Effector memory CD8-positive, alpha-beta T cell (primary cell): ENCODE measurements around the gene NAA20.
A peak's percentile ranks its signal among the peaks of the same experiment; 100 is the strongest.

ENCODE experiments used
- ATAC-seq: fragments of 150-1000 bp; cut with Tn5 transposase; replicated peaks from 2 replicates; pipeline ENCODE4 v1.10.0; 2021; ENCODE audit warnings: mild to moderate bottlenecking, moderate library complexity
- DNase-seq, 3 experiments: peaks; one replicate each; pipeline ENCODE4 v3.0.0; 2021
- H3K27ac Mint-ChIP-seq, 2 donors: one replicate each; pipeline ENCODE4 v1.8.0; 2022; ENCODE audit warnings: mild to moderate bottlenecking in 2 of 2, mixed read lengths in 2 of 2, moderate library complexity in 2 of 2
- H3K27me3 Mint-ChIP-seq, 2 donors: one replicate each; pipeline ENCODE4 v1.8.0; 2022; ENCODE audit warnings: mixed read lengths in 2 of 2
- H3K36me3 Mint-ChIP-seq: one replicate; pipeline ENCODE4 v1.8.0; 2022; ENCODE audit warnings: mild to moderate bottlenecking, moderate library complexity, mixed read lengths; ENCODE audit not compliant: insufficient read depth
- H3K4me1 Mint-ChIP-seq, 2 donors: one replicate each; pipeline ENCODE4 v1.8.0; 2022; ENCODE audit warnings: low read depth in 2 of 2, mixed read lengths in 2 of 2
- H3K4me3 Mint-ChIP-seq, 2 donors: one replicate each; pipeline ENCODE4 v1.8.0; 2022; ENCODE audit warnings: mild to moderate bottlenecking in 2 of 2, mixed read lengths in 2 of 2, moderate library complexity in 2 of 2
- H3K9me3 Mint-ChIP-seq, 2 donors: one replicate each; pipeline ENCODE4 v1.8.0; 2022; ENCODE audit warnings: mixed read lengths in 2 of 2
- total RNA-seq, 9 experiments: gene quantifications; one replicate each; lab custom pipeline; 2026; lab: John Stamatoyannopoulos, UW

The NAA20 gene, protein sequence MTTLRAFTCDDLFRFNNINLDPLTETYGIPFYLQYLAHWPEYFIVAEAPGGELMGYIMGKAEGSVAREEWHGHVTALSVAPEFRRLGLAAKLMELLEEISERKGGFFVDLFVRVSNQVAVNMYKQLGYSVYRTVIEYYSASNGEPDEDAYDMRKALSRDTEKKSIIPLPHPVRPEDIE
- 11.3 to 79.9 (median 38.7) reads per million in 9 experiments for total RNA-seq

DNA sequence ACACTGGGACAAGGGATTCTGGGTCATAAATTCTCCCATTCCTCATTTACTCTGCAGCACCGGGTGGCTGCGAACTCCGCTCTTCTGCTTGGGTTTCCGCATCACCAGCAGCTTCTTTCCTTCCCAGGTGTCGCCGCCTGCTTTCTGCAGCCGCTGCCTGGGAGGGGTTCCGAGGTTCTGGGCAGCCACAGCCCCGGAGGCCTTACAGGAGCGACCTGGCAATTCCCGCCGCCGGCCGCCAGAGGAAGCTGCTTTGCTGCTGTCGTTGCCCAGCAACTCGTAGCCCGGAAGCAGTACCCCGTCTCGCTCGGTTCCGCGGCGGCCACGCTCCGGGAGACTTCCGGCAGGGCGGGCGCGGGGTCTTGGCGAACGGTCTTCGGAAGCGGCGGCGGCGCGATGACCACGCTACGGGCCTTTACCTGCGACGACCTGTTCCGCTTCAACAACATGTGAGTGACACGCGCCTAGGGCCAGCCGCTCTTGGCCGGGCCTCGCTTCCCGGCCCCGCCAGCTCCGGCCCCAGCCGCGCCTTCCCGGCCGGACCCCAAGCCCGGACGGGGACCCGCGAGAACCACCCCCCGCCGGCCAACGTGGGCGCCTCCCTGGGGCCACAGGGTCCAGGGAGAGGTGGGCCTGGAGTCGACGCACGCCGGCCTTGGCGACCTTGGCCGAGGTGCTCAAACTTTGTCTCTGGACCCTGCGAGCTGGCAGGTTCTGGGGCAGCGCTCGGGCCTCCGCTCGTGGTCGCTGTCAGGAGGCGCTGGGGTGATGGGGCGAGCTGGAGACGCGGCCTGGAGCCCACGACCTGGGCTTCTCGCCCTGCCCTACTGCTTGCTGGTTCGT is at the start of gene NAA20:
Gene NAA20, plus strand, starts transcription at position 362 of the 843 bp plus-strand sequence. Its CDS starts 35 bp downstream, at position 397.
- H3K27me3 Mint-ChIP-seq: no peaks in the 10 kb centered on the region
- peaks cover 36 to 44% of the 10 kb centered on the region in 2 donors for H3K4me1 Mint-ChIP-seq
- peak within 1 kb of the TSS; percentile 96 for H3K27ac Mint-ChIP-seq
- H3K36me3 Mint-ChIP-seq: peaks cover 15% of the 10 kb centered on the region
- peak within 1 kb of the TSS; percentile 92 to 93 for H3K4me3 Mint-ChIP-seq
- ATAC-seq: peak; percentile 97
- peak; percentile 87 for DNase-seq
- H3K9me3 Mint-ChIP-seq: no peaks in the 10 kb centered on the region

DNA sequence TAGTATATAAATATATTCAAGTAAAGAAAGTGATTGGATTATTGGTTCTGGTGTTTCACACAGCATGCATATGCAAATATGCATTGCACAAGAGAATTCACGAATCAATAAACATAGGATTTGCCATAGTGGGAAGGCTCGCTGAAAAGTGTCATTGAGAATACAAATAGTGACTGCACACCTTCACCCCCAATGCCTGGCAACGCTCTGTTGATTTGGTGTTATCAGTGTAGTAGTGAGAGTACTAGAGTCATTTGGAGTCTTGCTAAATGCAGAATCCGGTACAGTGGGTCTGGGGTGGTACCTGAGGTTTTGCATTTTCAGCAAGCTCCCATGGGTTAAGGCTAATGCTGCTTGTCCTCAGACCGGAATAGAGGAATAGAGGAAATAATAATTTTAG is 49.7 kb upstream of the NAA20 start:
- H3K4me3 Mint-ChIP-seq: no peak overlapping the region
- H3K36me3 Mint-ChIP-seq: no peaks in the 10 kb centered on the region
- peaks cover 9% of the 10 kb centered on the region in 2 donors for H3K4me1 Mint-ChIP-seq
- ATAC-seq: no peak
- peaks cover 13 to 14% of the 10 kb centered on the region in 2 donors for H3K27me3 Mint-ChIP-seq
- DNase-seq: no peak
- no peaks in the 10 kb centered on the region for H3K9me3 Mint-ChIP-seq
- H3K27ac Mint-ChIP-seq: no peak overlapping the region

DNA sequence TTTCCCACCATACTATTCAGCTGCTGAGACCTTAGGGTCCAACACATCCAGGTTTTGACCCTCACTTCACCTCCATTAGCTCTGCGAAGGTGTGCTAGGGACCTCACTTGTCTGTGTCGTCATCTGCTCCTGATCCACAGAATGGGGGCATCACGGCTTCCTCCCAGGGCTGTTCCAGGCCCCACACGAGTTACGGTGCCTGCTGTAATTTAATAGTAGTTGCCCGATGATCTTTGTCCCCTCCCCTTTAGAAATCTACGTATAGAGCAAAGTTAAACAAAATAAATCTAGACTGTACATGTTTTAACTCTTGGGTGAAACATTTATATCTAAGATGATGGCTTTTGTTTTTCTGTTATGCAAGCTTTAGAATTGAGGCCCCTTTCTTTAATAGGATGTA is 49.1 kb upstream of the NAA20 start:
- ATAC-seq (no peak), DNase-seq (no peak)
- H3K27ac Mint-ChIP-seq: no peak overlapping the region
- H3K27me3 Mint-ChIP-seq: peaks cover 11 to 13% of the 10 kb centered on the region in 2 donors
- no peak overlapping the region for H3K4me3 Mint-ChIP-seq
- H3K36me3 Mint-ChIP-seq: no peaks in the 10 kb centered on the region
- peaks cover 9% of the 10 kb centered on the region in 2 donors for H3K4me1 Mint-ChIP-seq
- H3K9me3 Mint-ChIP-seq: no peaks in the 10 kb centered on the region

DNA sequence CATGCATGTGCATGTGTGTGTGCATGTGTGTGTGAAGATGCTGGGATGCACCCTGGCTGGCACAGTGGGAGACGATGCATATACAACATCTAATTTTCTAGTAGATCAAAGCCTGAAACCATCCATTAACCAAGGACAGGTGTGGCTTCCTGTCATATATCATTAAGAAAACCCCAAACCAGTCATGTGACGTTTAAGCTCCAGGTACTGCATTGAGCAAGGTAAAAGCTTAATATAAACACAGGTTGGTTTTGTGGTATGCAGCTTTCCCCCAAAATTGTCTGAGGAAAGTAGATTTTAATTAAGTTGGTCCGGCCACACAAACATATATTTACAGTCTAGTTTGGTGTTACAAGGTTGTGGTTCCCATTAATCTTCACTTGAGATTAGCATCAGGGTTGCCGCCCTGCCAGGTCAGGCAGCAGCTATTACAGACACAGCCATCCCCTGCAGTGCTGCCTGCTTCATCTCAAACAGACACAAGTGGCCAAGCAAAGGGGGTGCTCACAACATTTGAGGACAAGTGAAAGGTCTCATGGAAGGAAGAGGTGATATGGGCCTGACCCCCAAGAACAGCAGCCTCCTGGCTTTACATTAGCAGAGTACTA is 48.6 kb upstream of the NAA20 start:
- no peaks in the 10 kb centered on the region for H3K9me3 Mint-ChIP-seq
- H3K4me3 Mint-ChIP-seq: no peak overlapping the region
- peaks cover 9% of the 10 kb centered on the region in 2 donors for H3K4me1 Mint-ChIP-seq
- DNase-seq: no peak
- peaks cover 11 to 13% of the 10 kb centered on the region in 2 donors for H3K27me3 Mint-ChIP-seq
- H3K36me3 Mint-ChIP-seq: no peaks in the 10 kb centered on the region
- H3K27ac Mint-ChIP-seq: peak overlapping the region in 1 of 2 donors; percentile 15
- ATAC-seq: peak; percentile 51

DNA sequence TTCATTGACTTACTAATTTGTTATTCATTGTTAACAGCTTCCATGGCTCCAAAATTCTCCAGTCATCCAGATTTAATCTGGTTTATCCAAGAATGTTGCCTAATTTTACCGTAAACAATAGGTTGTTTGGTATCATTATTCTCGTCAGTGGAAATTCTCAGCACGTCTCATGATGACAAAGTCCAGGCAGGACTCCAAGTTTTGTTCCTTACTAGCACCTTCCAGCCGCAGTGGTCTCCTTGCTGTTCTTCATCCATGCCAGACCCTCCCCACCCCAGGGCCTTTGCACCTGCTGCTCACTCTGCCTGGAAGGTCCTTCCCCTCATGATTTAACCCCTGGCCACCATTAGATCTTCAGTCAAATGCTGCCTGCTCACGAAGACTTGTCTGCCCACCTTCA is 48.1 kb upstream of the NAA20 start:
- Mint-ChIP-seq H3K36me3 (no peaks in the 10 kb centered on the region), H3K4me3 (no peak overlapping the region), H3K27me3 (peaks cover 11 to 13% of the 10 kb centered on the region in 2 donors), H3K27ac (peak overlapping the region in 1 of 2 donors; percentile 15), H3K9me3 (no peaks in the 10 kb centered on the region), H3K4me1 (peaks cover 9% of the 10 kb centered on the region in 2 donors)
- ATAC-seq (no peak), DNase-seq (no peak)

DNA sequence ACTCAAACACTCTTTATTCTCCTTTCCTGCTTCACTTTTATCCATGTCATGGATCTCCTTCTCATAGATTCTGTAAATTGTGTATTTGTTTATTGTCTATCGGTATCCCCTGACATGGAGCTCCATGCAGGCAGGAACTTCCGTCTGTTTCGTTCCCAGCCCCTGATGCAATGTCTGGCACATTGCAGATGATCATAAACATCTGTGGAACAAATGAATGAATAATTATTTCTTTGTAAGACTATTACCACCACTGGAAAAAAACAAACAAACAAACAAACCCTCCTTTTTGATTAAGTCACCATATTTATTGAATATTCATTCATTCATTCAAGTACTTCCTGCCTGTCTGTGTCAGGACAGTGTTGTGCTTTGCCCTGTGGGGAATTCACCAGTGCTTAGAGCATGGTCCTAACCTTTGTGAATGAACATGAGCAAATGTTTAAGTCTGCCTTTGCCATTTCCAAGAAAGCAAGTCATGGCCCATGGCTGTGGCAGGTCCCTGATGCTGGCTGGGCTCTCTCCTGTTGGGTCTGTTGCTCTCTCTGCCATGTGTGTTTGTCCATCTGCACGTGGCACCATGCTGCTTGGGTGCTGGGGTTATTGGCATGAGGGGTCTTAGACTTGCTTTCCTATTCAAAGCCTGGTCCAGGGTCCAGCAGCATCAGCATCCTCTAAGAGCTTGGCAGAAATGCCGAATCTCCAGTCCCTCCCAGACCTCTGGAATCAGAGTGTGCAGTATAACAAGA is 47.5 kb upstream of the NAA20 start:
- DNase-seq (no peak), ATAC-seq (no peak)
- H3K27ac Mint-ChIP-seq: no peak overlapping the region
- H3K36me3 Mint-ChIP-seq: no peaks in the 10 kb centered on the region
- H3K4me1 Mint-ChIP-seq: peaks cover 9% of the 10 kb centered on the region in 2 donors
- no peaks in the 10 kb centered on the region for H3K9me3 Mint-ChIP-seq
- H3K27me3 Mint-ChIP-seq: peaks cover 11 to 13% of the 10 kb centered on the region in 2 donors
- H3K4me3 Mint-ChIP-seq: no peak overlapping the region

DNA sequence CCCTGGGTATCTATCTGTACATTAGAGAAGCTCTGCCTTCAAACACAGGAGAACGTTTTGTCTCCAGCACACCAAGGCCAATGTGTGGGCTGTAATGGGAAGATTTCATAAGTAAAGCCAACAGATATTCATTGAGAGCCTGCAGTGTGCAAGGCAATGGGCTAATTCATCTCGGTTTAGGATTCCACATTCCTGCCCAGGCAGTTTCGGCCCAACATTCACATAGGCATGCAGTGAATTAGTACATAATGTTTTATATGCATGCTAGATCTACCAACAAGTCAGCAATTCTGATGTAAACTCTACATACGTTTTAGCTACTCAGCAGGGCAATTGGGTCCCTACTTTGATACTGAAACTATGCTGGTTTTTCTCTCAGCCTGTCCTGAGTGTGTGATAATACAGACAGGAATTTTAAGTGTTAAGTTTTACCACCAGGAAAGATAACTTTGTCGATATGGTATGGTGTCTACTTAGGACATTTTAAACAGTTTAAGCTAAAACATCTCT is 46.9 kb upstream of the NAA20 start:
- Mint-ChIP-seq H3K27ac (no peak overlapping the region), H3K4me3 (no peak overlapping the region), H3K4me1 (peaks cover 9% of the 10 kb centered on the region in 2 donors), H3K27me3 (peaks cover 11 to 13% of the 10 kb centered on the region in 2 donors), H3K36me3 (no peaks in the 10 kb centered on the region), H3K9me3 (no peaks in the 10 kb centered on the region)
- no peak for ATAC-seq
- no peak for DNase-seq

DNA sequence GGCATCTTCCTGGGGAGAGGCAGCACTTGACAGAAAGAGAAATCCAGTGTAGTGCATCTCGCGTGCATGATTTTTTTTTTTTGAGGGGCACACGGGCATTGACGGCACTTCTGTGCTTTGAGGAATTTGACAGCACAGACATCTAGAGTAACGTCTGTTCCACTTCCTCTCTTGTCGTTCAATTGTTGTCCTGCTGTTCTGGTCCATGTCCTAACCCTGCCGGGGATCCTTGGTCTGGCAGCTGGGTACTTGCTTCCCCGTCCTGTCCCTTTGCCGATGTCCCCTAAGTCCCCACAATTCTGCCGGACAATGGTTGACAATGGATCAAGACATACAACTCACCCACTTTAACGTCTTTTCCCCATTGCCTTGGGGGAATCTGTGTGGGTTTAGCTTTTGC is 46.0 kb upstream of the NAA20 start:
- Mint-ChIP-seq H3K36me3 (no peaks in the 10 kb centered on the region), H3K27me3 (peaks cover 11 to 13% of the 10 kb centered on the region in 2 donors), H3K4me3 (no peak overlapping the region), H3K4me1 (peaks cover 9% of the 10 kb centered on the region in 2 donors), H3K9me3 (no peaks in the 10 kb centered on the region), H3K27ac (no peak overlapping the region)
- DNase-seq: no peak
- ATAC-seq: no peak

DNA sequence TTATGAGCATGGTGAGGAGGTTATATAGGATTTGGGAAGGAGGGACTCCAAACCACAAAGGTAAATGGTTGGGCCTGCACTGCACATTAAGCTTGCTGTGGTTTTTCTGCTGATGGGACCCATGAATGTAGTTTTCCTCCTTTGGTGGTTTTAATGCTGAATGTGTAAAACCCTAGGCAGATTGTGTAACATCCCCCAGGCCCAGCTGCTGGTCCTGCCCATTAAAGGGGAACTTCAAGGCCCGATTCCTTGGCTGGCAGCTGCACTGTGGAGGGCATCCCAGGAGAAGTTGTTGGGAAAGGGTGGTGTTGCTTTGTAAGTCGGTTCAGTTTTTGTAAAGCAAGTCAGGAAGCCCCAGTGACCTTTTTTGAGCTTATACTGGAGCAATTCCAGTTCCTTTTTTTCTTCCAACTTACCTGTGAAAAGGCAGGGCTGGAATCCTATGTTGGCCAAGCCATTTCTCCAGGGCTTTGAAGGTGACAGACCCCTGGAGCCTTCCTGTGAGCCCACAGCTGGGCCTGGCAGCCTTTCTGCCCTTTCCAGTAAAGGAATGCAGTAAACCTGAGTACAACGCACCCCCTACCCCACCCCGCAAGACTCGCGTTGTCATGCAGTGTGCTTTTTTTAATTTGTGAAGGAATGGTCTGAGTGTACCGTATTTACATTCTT is 43.1 kb upstream of the NAA20 start:
- ATAC-seq (no peak), DNase-seq (no peak)
- Mint-ChIP-seq H3K36me3 (no peaks in the 10 kb centered on the region), H3K4me1 (peaks cover 0 to 9% of the 10 kb centered on the region in 2 donors), H3K27ac (no peak overlapping the region), H3K9me3 (no peaks in the 10 kb centered on the region), H3K4me3 (no peak overlapping the region), H3K27me3 (peaks cover 27 to 28% of the 10 kb centered on the region in 2 donors)

DNA sequence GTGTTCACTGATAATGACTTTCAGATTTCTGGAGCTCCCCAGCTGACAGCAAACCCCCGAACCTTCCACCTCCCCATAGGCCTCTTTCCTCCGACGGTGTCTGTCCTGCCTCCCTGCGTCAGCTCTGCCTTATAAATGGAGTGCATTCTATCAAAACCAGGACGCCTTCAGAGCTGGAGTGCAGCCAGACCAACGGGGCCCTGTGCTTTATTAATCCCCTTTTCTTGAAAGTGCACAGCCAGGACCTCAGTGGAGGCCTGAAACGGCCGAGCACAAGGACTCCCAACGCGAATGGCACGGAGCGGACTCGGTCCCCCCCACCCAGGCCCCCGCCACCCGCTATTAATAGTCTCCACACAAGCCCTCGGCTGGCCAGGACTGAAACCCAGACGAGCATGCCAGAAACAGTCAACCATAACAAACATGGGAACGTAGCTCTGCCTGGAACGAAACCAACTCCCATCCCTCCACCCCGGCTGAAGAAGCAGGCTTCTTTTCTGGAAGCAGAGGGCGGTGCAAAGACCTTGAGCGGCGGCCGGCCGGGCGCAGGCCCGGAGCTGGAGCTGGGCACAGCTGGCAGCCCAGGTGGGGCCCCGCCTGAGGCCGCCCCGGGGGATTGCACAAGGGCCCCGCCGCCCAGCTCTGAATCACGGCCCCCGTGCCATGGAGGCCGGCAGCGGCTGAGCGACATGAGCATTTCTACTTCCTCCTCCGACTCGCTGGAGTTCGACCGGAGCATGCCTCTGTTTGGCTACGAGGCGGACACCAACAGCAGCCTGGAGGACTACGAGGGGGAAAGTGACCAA is 42.3 kb upstream of the NAA20 start:
- DNase-seq: no peak
- no peaks in the 10 kb centered on the region for H3K36me3 Mint-ChIP-seq
- H3K4me3 Mint-ChIP-seq: no peak overlapping the region
- H3K27ac Mint-ChIP-seq: no peak overlapping the region
- H3K27me3 Mint-ChIP-seq: peaks cover 26 to 27% of the 10 kb centered on the region in 2 donors
- no peak for ATAC-seq
- no peaks in the 10 kb centered on the region for H3K9me3 Mint-ChIP-seq
- peaks cover 0 to 5% of the 10 kb centered on the region in 2 donors for H3K4me1 Mint-ChIP-seq

DNA sequence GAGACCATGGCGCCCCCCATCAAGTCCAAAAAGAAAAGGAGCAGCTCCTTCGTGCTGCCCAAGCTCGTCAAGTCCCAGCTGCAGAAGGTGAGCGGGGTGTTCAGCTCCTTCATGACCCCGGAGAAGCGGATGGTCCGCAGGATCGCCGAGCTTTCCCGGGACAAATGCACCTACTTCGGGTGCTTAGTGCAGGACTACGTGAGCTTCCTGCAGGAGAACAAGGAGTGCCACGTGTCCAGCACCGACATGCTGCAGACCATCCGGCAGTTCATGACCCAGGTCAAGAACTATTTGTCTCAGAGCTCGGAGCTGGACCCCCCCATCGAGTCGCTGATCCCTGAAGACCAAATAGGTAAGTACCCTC is 41.7 kb upstream of the NAA20 start:
- H3K36me3 Mint-ChIP-seq: no peaks in the 10 kb centered on the region
- no peak for ATAC-seq
- H3K4me3 Mint-ChIP-seq: no peak overlapping the region
- H3K9me3 Mint-ChIP-seq: no peaks in the 10 kb centered on the region
- H3K27ac Mint-ChIP-seq: no peak overlapping the region
- H3K27me3 Mint-ChIP-seq: peaks cover 24 to 26% of the 10 kb centered on the region in 2 donors
- peaks cover 0 to 5% of the 10 kb centered on the region in 2 donors for H3K4me1 Mint-ChIP-seq
- DNase-seq: no peak

DNA sequence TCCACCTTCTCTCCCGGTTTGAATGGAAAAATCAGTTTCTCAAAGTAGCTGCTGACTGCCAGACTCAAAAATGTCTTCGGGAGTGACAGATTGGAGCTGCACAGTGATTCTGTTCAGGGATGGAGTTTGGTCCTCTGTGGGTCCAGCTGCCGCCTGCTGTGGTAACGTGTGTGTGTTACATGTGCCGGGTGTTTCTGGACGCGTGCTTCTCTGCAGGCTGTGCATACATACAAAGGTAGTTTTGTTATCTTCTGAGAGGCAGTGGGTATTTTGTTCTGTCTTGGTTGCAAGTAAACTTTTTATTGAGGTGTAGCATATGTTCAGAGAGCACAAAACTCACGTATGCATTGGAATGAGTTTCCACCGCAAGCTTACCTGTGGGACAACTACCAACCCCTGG is 41.3 kb upstream of the NAA20 start:
- DNase-seq (no peak), ATAC-seq (no peak)
- no peaks in the 10 kb centered on the region for H3K9me3 Mint-ChIP-seq
- peaks cover 0 to 5% of the 10 kb centered on the region in 2 donors for H3K4me1 Mint-ChIP-seq
- no peak overlapping the region for H3K27ac Mint-ChIP-seq
- H3K27me3 Mint-ChIP-seq: peaks cover 27 to 31% of the 10 kb centered on the region in 2 donors
- no peaks in the 10 kb centered on the region for H3K36me3 Mint-ChIP-seq
- H3K4me3 Mint-ChIP-seq: no peak overlapping the region
